ENCODE measurements around the gene SHANK2.

DNA sequence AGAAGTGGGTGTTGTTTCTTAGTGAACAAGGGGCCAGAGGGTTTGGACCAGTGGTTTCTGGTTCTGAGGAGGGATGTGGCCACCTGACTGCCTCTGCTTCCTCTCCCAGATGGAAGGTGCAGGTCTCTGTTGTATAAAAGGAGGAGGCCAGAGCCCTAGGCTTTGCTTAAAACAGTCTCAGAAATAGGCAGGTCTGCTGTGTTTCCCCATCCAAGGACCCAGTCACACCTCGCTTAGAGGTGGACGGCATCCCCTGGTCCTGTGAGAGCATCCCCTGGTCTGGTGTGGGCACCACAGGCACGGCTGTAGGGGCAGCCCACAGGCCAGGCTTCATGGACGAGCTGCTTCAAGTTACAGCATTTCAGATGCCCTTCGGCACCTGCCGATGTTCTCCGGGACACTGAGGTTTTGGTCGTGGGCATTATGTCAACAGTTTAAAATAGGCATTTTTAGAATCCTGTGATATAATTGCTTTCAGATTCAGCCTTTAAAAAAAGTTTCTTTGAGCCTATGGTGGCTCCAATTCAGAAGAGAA, 45.7 kb upstream of the SHANK2 start:
- TF ChIP-seq POLR2A (IDR thresholded peaks at IDR 0.05), result no peak
- TF ChIP-seq, protein P1, sequence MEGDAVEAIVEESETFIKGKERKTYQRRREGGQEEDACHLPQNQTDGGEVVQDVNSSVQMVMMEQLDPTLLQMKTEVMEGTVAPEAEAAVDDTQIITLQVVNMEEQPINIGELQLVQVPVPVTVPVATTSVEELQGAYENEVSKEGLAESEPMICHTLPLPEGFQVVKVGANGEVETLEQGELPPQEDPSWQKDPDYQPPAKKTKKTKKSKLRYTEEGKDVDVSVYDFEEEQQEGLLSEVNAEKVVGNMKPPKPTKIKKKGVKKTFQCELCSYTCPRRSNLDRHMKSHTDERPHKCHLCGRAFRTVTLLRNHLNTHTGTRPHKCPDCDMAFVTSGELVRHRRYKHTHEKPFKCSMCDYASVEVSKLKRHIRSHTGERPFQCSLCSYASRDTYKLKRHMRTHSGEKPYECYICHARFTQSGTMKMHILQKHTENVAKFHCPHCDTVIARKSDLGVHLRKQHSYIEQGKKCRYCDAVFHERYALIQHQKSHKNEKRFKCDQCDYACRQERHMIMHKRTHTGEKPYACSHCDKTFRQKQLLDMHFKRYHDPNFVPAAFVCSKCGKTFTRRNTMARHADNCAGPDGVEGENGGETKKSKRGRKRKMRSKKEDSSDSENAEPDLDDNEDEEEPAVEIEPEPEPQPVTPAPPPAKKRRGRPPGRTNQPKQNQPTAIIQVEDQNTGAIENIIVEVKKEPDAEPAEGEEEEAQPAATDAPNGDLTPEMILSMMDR (IDR thresholded peaks at IDR 0.05), result no peak
- TF ChIP-seq POLR2AphosphoS5 (IDR thresholded peaks at IDR 0.05), result no peak
